ENCODE data around the gene LRRC59. TPM values are rescaled to one million over a fixed set of nuclear protein-coding genes. Genes with fewer than 3 reads are reported as not detected.

Gene LRRC59
- total RNA-seq, 2 donors from 2014 or later, result 55.6 to 96.4 TPM

DNA sequence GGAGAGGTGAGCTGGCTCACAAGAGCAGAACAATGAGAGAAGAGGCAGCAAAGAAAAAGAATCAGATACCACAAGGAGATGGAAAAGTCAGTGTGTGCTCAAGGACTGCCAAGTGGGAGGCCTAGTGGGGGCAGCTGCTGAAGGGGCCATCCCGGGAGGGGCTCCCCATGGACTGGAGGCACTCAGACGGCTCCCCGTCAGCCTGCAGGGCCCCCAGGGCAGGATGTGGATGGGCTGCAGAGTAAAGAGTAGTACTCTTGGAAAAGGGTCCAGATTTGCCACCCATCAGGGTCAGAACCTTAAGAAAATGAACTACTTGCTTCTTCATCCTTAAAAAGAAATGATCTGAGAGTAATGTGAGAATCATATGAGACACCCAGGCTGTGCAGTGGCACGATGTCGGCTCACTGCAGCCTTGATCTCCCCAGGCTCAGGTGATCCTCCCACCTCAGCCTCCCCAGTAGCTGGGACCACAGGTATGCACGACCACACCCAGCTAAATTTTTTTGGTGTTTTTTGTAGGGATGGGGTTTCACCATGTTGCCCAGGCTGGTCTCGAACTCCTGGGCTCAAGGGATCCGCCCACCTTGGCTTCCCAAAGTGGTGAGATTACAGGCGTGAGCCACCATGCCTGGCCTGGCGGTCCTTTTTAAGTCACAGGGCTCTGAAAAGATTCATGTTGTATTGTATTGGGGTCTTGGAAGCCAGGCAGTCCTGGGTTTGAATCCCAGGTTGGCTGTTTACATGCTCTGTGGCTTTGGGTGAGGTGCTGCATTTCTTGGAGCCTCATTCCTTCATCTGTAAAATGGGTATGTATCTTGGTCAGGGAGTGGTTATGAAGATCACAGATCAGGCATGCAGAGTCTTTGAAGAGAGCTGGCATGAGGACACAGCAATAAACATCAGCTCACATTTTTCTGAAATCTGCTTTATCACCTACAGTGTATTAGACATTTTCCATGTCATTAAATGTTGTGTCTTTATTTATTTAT lies 43.8 kb upstream of the LRRC59 start:
- ATAC-seq (ENCODE audit: insufficient number of reproducible peaks, low FRiP score, low read depth), result no peak
- no peaks in the 10 kb centered on the region for H3K27me3 ChIP-seq (replicated peaks; ENCODE audit: insufficient read depth)
- peaks cover 0 to 7% of the 10 kb centered on the region in 2 donors for H3K4me1 ChIP-seq (ENCODE audit: control insufficient read depth in 1 of 2, low read depth in 2 of 2)
- H3K9me3 ChIP-seq, result no peaks in the 10 kb centered on the region
- TF ChIP-seq, protein P1, sequence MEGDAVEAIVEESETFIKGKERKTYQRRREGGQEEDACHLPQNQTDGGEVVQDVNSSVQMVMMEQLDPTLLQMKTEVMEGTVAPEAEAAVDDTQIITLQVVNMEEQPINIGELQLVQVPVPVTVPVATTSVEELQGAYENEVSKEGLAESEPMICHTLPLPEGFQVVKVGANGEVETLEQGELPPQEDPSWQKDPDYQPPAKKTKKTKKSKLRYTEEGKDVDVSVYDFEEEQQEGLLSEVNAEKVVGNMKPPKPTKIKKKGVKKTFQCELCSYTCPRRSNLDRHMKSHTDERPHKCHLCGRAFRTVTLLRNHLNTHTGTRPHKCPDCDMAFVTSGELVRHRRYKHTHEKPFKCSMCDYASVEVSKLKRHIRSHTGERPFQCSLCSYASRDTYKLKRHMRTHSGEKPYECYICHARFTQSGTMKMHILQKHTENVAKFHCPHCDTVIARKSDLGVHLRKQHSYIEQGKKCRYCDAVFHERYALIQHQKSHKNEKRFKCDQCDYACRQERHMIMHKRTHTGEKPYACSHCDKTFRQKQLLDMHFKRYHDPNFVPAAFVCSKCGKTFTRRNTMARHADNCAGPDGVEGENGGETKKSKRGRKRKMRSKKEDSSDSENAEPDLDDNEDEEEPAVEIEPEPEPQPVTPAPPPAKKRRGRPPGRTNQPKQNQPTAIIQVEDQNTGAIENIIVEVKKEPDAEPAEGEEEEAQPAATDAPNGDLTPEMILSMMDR (IDR thresholded peaks at IDR 0.05), result no peak
- H3K36me3 ChIP-seq, result no peaks in the 10 kb centered on the region
- no peak overlapping the region for H3K4me3 ChIP-seq
- no peak for DNase-seq (ENCODE audit: low spot score)
- no peak overlapping the region for H3K27ac ChIP-seq

DNA sequence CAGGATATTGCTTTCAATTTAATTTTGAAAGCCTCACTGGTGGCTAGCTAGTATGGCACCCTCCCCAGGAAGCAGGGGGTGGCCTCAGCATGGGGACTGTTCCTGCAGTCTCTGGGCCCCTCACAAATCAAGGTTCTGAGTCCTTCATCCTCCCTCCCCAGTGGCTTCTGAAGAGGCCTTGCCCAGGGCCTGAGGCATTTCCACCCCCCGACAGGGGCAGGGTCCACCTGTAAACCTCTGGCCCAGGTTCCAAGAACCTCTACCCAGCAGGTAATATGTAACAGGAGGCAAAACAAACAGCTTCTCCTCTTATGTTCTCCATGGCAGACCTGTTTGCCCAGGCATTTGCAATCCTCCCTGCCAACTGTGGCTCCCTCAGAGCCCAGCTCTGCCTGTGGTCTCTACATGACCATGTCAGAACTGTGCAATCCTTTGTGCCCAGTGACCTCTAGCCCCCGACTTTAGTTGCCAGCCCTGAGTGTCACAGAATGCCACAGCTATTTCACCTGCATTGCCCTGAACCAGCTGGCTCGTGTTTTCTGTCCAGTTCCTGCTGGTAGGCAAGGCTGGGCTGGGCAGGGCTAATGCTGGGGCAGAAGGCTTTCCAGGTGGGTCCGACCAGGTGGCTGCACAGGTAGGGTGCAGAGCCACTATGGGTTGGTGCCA lies 43.0 kb upstream of the LRRC59 start:
- H3K27ac ChIP-seq, result no peak overlapping the region
- H3K27me3 ChIP-seq (replicated peaks; ENCODE audit: insufficient read depth), result no peaks in the 10 kb centered on the region
- no peaks in the 10 kb centered on the region for H3K36me3 ChIP-seq
- TF ChIP-seq, protein P1 (IDR thresholded peaks at IDR 0.05), result no peak
- no peak for DNase-seq (ENCODE audit: low spot score)
- H3K9me3 ChIP-seq, result no peaks in the 10 kb centered on the region
- no peak for ATAC-seq (ENCODE audit: insufficient number of reproducible peaks, low FRiP score, low read depth)
- no peak overlapping the region for H3K4me3 ChIP-seq
- H3K4me1 ChIP-seq (ENCODE audit: control insufficient read depth in 1 of 2, low read depth in 2 of 2), result peaks cover 0 to 7% of the 10 kb centered on the region in 2 donors

DNA sequence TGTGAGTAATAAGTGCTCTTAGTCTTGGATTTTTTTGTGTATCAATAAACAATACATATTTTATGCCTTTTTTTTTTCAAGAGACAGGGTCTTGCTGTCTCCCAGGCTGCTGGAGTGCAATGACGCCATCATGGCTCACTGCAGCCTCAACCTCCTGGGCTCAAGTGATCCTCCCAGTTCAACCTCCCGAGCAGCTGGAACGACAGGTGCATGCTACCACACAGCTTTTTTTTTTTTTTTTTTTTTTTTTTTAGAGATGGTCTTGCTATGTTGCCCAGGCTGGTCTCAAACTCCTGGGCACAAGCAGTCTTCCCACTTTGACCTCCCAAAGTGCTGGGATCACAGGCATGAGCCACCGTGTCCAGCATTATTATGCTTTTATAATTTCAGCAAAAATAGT lies 41.7 kb upstream of the LRRC59 start:
- TF ChIP-seq, protein P1 (IDR thresholded peaks at IDR 0.05), result no peak
- Histone ChIP-seq H3K4me1 (ENCODE audit: control insufficient read depth in 1 of 2, low read depth in 2 of 2) (peaks cover 0 to 7% of the 10 kb centered on the region in 2 donors), H3K36me3 (no peaks in the 10 kb centered on the region), H3K27ac (no peak overlapping the region), H3K27me3 (replicated peaks; ENCODE audit: insufficient read depth) (no peaks in the 10 kb centered on the region), H3K9me3 (no peaks in the 10 kb centered on the region), H3K4me3 (no peak overlapping the region)
- DNase-seq (ENCODE audit: low spot score) (no peak), ATAC-seq (ENCODE audit: insufficient number of reproducible peaks, low FRiP score, low read depth) (no peak)

DNA sequence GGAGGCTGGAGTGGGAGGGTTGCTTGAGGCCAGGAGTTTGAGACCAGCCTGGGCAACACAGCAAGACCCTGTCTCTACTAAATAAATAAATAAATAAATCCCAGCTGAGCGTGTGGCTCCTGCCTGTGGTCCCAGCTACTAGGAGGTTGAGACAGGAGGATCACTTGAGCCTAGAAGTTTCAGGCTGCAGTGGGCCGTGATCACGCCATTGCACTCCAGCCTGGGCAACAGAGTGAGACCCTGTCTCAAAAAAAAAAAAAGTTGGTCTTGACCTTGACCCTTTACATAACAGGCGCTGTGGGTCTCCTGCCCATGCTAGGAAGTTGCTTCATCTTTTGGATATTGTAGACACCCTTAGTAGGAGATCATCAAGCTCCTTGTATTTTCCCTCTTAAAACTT lies 40.1 kb upstream of the LRRC59 start:
- DNase-seq (ENCODE audit: low spot score), result no peak
- ATAC-seq (ENCODE audit: insufficient number of reproducible peaks, low FRiP score, low read depth), result no peak
- H3K27ac ChIP-seq, result no peak overlapping the region
- H3K4me1 ChIP-seq (ENCODE audit: control insufficient read depth in 1 of 2, low read depth in 2 of 2), result no peaks in the 10 kb centered on the region
- H3K4me3 ChIP-seq, result no peak overlapping the region
- H3K27me3 ChIP-seq (replicated peaks; ENCODE audit: insufficient read depth), result no peaks in the 10 kb centered on the region
- TF ChIP-seq, protein P1 (IDR thresholded peaks at IDR 0.05), result no peak
- no peaks in the 10 kb centered on the region for H3K36me3 ChIP-seq
- no peaks in the 10 kb centered on the region for H3K9me3 ChIP-seq

DNA sequence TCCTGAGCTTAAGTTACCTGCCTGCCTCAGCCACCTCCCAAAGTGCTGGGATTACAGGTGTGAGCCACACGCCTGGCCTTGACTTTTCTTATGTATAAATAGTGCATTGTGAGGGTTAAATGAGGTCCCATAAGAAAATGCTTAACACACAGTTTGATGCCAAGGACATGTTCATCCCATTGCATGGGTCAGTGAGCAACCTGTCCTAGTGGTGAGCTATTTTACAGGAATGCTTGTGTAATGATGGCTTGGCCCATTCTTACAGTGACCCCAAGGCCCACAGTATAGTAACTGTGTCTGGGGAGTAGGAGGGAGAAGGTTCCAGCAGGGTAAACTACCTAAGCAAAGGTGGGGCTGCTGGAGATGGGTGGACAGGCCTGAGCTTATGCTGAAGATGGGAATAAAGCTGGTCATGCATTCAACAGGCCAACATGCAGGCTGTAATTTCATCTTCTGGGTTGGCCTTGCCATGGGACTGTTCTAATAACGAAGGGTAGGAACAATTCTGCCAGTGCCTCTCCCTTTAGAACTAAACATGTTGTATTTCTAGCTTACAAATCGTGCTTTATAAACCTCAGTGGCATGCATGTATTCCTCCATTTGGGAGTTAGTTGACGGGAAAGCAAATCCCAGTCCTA lies 34.9 kb upstream of the LRRC59 start:
- Histone ChIP-seq H3K27me3 (replicated peaks; ENCODE audit: insufficient read depth) (no peaks in the 10 kb centered on the region), H3K9me3 (no peaks in the 10 kb centered on the region), H3K27ac (no peak overlapping the region), H3K36me3 (no peaks in the 10 kb centered on the region), H3K4me1 (ENCODE audit: control insufficient read depth in 1 of 2, low read depth in 2 of 2) (peaks cover 4 to 9% of the 10 kb centered on the region in 2 donors), H3K4me3 (no peak overlapping the region)
- TF ChIP-seq, protein P1 (IDR thresholded peaks at IDR 0.05), result no peak
- ATAC-seq (ENCODE audit: insufficient number of reproducible peaks, low FRiP score, low read depth), result no peak
- DNase-seq (ENCODE audit: low spot score), result no peak

Data from thoracic aorta (tissue), 2 donors.